Measurements from ENCODE around the gene HBD.

HBD gene

GRCh38 chr11:5232176-5232575 is 2.1 kb downstream of the HBD start:
- ChIA-PET POLR2A (no interaction called here), CTCF (no interaction called here)
- TF ChIP-seq ZNF660 (tag by site-specific recombination; IDR thresholded peaks at IDR 0.05) = no peak
- TF ChIP-seq ZNF596 (tag by site-specific recombination; IDR thresholded peaks at IDR 0.05) = no peak
- no peak for TF ChIP-seq ZNF571 (tag by site-specific recombination; IDR thresholded peaks at IDR 0.05)
- no peak for TF ChIP-seq ZNF132 (tag by site-specific recombination; IDR thresholded peaks at IDR 0.05; ENCODE audit: borderline replicate concordance)
- TF ChIP-seq ZNF558 (tag by site-specific recombination; IDR thresholded peaks at IDR 0.05) = no peak
- TF ChIP-seq ZNF19 (tag by site-specific recombination; IDR thresholded peaks at IDR 0.05; ENCODE audit: low read depth) = no peak
- TF ChIP-seq ZNF548 (tag by site-specific recombination; IDR thresholded peaks at IDR 0.05) = no peak
- no peak for TF ChIP-seq ZBTB7A (tag by site-specific recombination; IDR thresholded peaks at IDR 0.05; ENCODE audit: low read depth)
- no peak for TF ChIP-seq ZNF202 (tag by site-specific recombination; IDR thresholded peaks at IDR 0.05; ENCODE audit: borderline replicate concordance)
- no peak for TF ChIP-seq ZNF266 (tag by site-specific recombination; IDR thresholded peaks at IDR 0.05; ENCODE audit: low read depth)
- TF ChIP-seq BCL11A (tag by site-specific recombination; IDR thresholded peaks at IDR 0.05; ENCODE audit: low read depth) = no peak
- H3K36me3 ChIP-seq (ENCODE audit: control insufficient read depth in 2 of 2, insufficient read depth in 1 of 2, low read length in 2 of 2) = no peaks in the 10 kb centered on the region
- no peak overlapping the region for H3K27ac ChIP-seq (ENCODE audit: extremely low read depth, low read depth, low read length)
- H3K4me1 ChIP-seq (ENCODE audit: control insufficient read depth, insufficient read depth, low read length) = no peaks in the 10 kb centered on the region
- no peak overlapping the region for H3K4me3 ChIP-seq (ENCODE audit: low read depth, low read length)
- no peaks in the 10 kb centered on the region for H3K9me3 ChIP-seq (ENCODE audit: control insufficient read depth, insufficient read depth, low read depth, low read length)

- Histone ChIP-seq H3K27ac (ENCODE audit: extremely low read depth, low read depth, low read length) (no peak overlapping the region), H3K4me1 (ENCODE audit: control insufficient read depth, insufficient read depth, low read length) (no peaks in the 10 kb centered on the region), H3K9me3 (ENCODE audit: control insufficient read depth, insufficient read depth, low read depth, low read length) (no peaks in the 10 kb centered on the region), H3K36me3 (ENCODE audit: control insufficient read depth in 2 of 2, insufficient read depth in 1 of 2, low read length in 2 of 2) (no peaks in the 10 kb centered on the region), H3K4me3 (ENCODE audit: low read depth, low read length) (no peak overlapping the region)
- no peak for TF ChIP-seq ZNF16 (tag by site-specific recombination; IDR thresholded peaks at IDR 0.05; ENCODE audit: low read depth)
- no peak for TF ChIP-seq ZNF747 (tag by site-specific recombination; IDR thresholded peaks at IDR 0.05)
- no peak for TF ChIP-seq PRDM4 (tag by site-specific recombination; IDR thresholded peaks at IDR 0.05)
- no peak for TF ChIP-seq ZNF174 (tag by site-specific recombination; IDR thresholded peaks at IDR 0.05)
- TF ChIP-seq SCRT1 (tag by site-specific recombination; IDR thresholded peaks at IDR 0.05; ENCODE audit: borderline replicate concordance) = no peak
- no peak for TF ChIP-seq ZBTB44 (tag by site-specific recombination; IDR thresholded peaks at IDR 0.05)
- no peak for TF ChIP-seq HOXA7 (CRISPR knock-in tag; IDR thresholded peaks at IDR 0.05; ENCODE audit: borderline replicate concordance)
- no peak for TF ChIP-seq ZNF280D (tag by site-specific recombination; IDR thresholded peaks at IDR 0.05)
- TF ChIP-seq ZBTB8A (tag by site-specific recombination; IDR thresholded peaks at IDR 0.05) = no peak
- TF ChIP-seq ZNF596 (tag by site-specific recombination; IDR thresholded peaks at IDR 0.05) = no peak
- TF ChIP-seq PRDM1 (tag by site-specific recombination; IDR thresholded peaks at IDR 0.05) = no peak
- no peak for TF ChIP-seq IKZF3 (tag by site-specific recombination; IDR thresholded peaks at IDR 0.05)
- TF ChIP-seq ZSCAN23 (tag by site-specific recombination; IDR thresholded peaks at IDR 0.05) = no peak
- POLR2A ChIA-PET = no interaction called here
- CTCF ChIA-PET = no interaction called here
These were observed 3.2 kb downstream of the HBD start for GRCh38 chr11:5231111-5231510.

Data from HEK293 (cell line).